Uterus (tissue), 4 donors: Measurements from ENCODE around the gene MFAP4. TPM values are rescaled to one million over a fixed set of nuclear protein-coding genes. Genes with fewer than 3 reads are reported as not detected.

Experiments used
- DNase-seq, 2 donors: peaks; one replicate each; pipeline ENCODE4 v3.0.0-alpha.2; 2019 to 2020
- H3K27ac ChIP-seq, 2 donors: fragments of 200-600 bp; sonication (generic); 1 replicate in 1 of 2; 2 replicates in 1 of 2; pipeline ENCODE4 v1.5.1; 2016 to 2018
- H3K27me3 ChIP-seq, 2 donors: fragments of 200-600 bp; sonication (generic); one replicate each; pipeline ENCODE4 v1.5.1; 2018 to 2019; ENCODE audit warnings: control low read depth in 1 of 2
- H3K36me3 ChIP-seq, 2 donors: fragments of 200-600 bp; sonication (generic); one replicate each; pipeline ENCODE4 v1.5.1; 2019; ENCODE audit warnings: control low read depth in 1 of 2
- H3K4me1 ChIP-seq, 2 donors: fragments of 200-600 bp; sonication (generic); one replicate each; pipeline ENCODE4 v1.5.1; 2018 to 2019; ENCODE audit warnings: control low read depth in 1 of 2
- H3K4me3 ChIP-seq, 2 donors: fragments of 200-600 bp; sonication (generic); 1 replicate in 1 of 2; 2 replicates in 1 of 2; pipeline ENCODE4 v1.5.1; 2018 to 2019; ENCODE audit warnings: mild to moderate bottlenecking in 1 of 2
- H3K9me3 ChIP-seq, 2 donors: fragments of 200-600 bp; sonication (generic); one replicate each; pipeline ENCODE4 v1.5.1; 2019; ENCODE audit warnings: control low read depth in 1 of 2
- CTCF ChIP-seq, 4 experiments: fragments of 200-600 bp in 2 of 4; fragments of 450-650 bp in 2 of 4; sonication (generic) in 2 of 4; IDR thresholded peaks; one replicate each; pipeline ENCODE4 v1.5.1; 2016 to 2019; ENCODE audit warnings: antibody characterized with exemption in 4 of 4, mild to moderate bottlenecking in 2 of 4, moderate library complexity in 1 of 4
- POLR2A ChIP-seq, 2 donors: fragments of 450-650 bp; IDR thresholded peaks; one replicate each; pipeline ENCODE4 v1.6.1; 2016; ENCODE audit warnings: antibody characterized with exemption in 2 of 2, mild to moderate bottlenecking in 1 of 2, moderate library complexity in 1 of 2
- intact Hi-C: fragments of 100-400 bp; cut with DNase I; formaldehyde crosslinking; loops from one replicate; pipeline ENCODE4 v1.15.1; 2023; ENCODE audit warnings: low total_unique reads
- total RNA-seq, 4 donors: library from RNA; depleted of rRNA in 3 of 4; stranded (reverse); fragments of >200 nt in 3 of 4; gene quantifications; one replicate each; pipeline versions ENCODE4 v1.1.0 to v1.2.4, GENCODE V29; 2014 to 2023
- donor health status: DM: yes; HTN: yes; CAD: no.

MFAP4 gene
- total RNA-seq, 4 donors from 2014 or later = 81.2 to 149 (median 117) TPM

- no peaks in the 10 kb centered on the region for H3K36me3 ChIP-seq
- H3K27me3 ChIP-seq = no peaks in the 10 kb centered on the region
- no peaks in the 10 kb centered on the region for H3K9me3 ChIP-seq
- H3K4me3 ChIP-seq = no peak overlapping the region
- peak; percentile 9 to 12 for DNase-seq
- intact Hi-C loops = loop anchor here (10.0 kb wide), 2 partner anchors 73 to 143 kb away; no protein-coding TSS in a partner anchor
- no peaks in the 10 kb centered on the region for H3K4me1 ChIP-seq
- H3K27ac ChIP-seq = no peak overlapping the region
- TF ChIP-seq CTCF (IDR thresholded peaks at IDR 0.05) (no peak), POLR2A (IDR thresholded peaks at IDR 0.05) (no peak)
Observed at GRCh38 chr17:19371259-19372010, 15.6 kb downstream of the MFAP4 start.

DNA sequence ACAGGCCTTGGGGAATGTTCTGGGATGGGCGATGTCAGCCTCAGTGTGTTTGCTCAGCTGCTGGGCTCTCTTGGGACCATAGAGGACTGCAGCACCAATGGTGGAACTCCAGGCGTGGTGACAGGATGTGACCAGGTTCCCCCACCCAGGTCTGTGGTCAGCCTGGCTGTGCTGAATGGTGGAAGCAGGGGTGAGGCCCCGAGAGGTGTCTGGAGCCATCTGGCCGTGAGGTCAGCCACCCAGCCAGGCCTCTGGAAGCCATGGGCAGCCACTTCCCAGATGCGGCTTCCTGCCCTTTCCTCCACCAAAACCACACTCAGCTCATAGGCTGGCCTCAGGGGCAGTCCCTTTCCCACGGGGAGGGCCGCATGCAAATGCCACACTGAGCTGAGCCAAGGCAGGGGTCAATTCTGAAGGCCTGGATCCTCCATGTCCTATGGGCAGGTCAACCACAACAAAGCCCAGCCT is 16.5 kb downstream of the MFAP4 start:
- no peaks in the 10 kb centered on the region for H3K9me3 ChIP-seq
- H3K4me3 ChIP-seq = no peak overlapping the region
- intact Hi-C loops = loop anchor here (10.0 kb wide), 2 partner anchors 74 to 144 kb away; no protein-coding TSS in a partner anchor
- H3K36me3 ChIP-seq = no peaks in the 10 kb centered on the region
- no peaks in the 10 kb centered on the region for H3K27me3 ChIP-seq
- no peaks in the 10 kb centered on the region for H3K4me1 ChIP-seq
- peak in 1 of 2 donors; percentile 16 for DNase-seq
- no peak overlapping the region for H3K27ac ChIP-seq
- TF ChIP-seq POLR2A (IDR thresholded peaks at IDR 0.05) (no peak), CTCF (IDR thresholded peaks at IDR 0.05) (no peak)

DNA sequence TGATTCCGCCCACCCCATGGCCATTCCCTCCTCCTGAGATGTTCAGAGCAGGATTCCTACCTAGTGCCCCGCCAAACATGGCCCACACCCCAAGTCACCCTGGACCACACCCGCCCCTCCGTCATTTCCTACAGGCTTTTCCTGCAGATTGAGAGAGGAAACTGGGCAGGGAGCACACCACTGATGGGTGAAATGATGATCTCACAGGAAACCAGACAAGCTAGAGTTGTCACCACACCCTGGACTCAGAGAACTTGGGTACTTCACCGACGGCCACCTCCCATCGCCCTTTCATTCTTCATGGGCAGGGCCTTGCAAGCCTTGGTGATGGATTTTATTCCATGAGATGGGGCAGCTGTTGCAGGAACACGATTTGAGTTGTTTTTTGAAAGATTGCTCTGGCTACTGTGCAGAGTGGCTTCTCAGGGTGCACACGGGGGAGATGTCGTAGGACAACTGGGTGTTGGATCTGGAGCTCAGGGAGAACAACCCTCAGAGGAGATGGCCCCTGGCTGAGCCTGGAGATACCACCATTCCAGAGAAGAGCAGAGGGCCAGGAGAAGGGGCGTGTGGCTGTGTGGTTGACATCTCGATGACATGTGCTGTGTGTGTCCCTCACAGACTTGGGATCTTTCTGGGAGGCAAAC is 17.0 kb downstream of the MFAP4 start:
- no peak overlapping the region for H3K4me3 ChIP-seq
- DNase-seq = peak; percentile 13 to 42
- intact Hi-C loops = loop anchor here (10.0 kb wide), 2 partner anchors 75 to 145 kb away; no protein-coding TSS in a partner anchor
- H3K9me3 ChIP-seq = no peaks in the 10 kb centered on the region
- H3K27me3 ChIP-seq = no peaks in the 10 kb centered on the region
- no peak overlapping the region for H3K27ac ChIP-seq
- no peaks in the 10 kb centered on the region for H3K4me1 ChIP-seq
- TF ChIP-seq CTCF (IDR thresholded peaks at IDR 0.05) = no peak
- no peak for TF ChIP-seq POLR2A (IDR thresholded peaks at IDR 0.05)
- H3K36me3 ChIP-seq = no peaks in the 10 kb centered on the region

GRCh38 chr17:19369107-19369778 is 17.7 kb downstream of the MFAP4 start:
- H3K9me3 ChIP-seq = no peaks in the 10 kb centered on the region
- intact Hi-C loops = no loop called here
- TF ChIP-seq POLR2A (IDR thresholded peaks at IDR 0.05) = no peak
- TF ChIP-seq CTCF (IDR thresholded peaks at IDR 0.05) = no peak
- DNase-seq = no peak
- H3K27me3 ChIP-seq = no peaks in the 10 kb centered on the region
- no peak overlapping the region for H3K27ac ChIP-seq
- H3K4me1 ChIP-seq = no peaks in the 10 kb centered on the region
- H3K36me3 ChIP-seq = no peaks in the 10 kb centered on the region
- no peak overlapping the region for H3K4me3 ChIP-seq
